GM19467 (cell line): ENCODE data around the gene MYO5C.
A peak's percentile ranks its signal among the peaks of the same experiment; 100 is the strongest.

Experiments
- ATAC-seq: cut with Tn5 transposase; IDR thresholded peaks from one replicate; pipeline ENCODE4 v1.9.1; 2021; ENCODE audit warnings: mild to moderate bottlenecking, moderate library complexity; ENCODE audit not compliant: unreplicated experiment

The MYO5C gene

GRCh38 chr15:52295421-52296001, at the start of gene MYO5C:
Gene MYO5C (minus strand): TSS chr15:52295804. CDS start chr15:52295636, 168 bp downstream.
- ATAC-seq, result no peak

GRCh38 chr15:52344592-52344991, 49.0 kb upstream of the MYO5C start:
- ATAC-seq, result no peak

GRCh38 chr15:52343831-52344230, 48.2 kb upstream of the MYO5C start:
- ATAC-seq, result no peak

GRCh38 chr15:52340093-52340492, 44.5 kb upstream of the MYO5C start:
- ATAC-seq, result no peak

GRCh38 chr15:52338891-52339290, 43.3 kb upstream of the MYO5C start:
- ATAC-seq, result no peak

GRCh38 chr15:52338058-52338457, 42.5 kb upstream of the MYO5C start:
- ATAC-seq, result no peak

- no peak for ATAC-seq
These were observed 41.7 kb upstream of the MYO5C start for GRCh38 chr15:52337198-52337853.

- no peak for ATAC-seq
These were observed 40.9 kb upstream of the MYO5C start for GRCh38 chr15:52336529-52336928.

- no peak for ATAC-seq
These were observed 39.0 kb upstream of the MYO5C start for GRCh38 chr15:52334491-52335160.

- ATAC-seq, result no peak
These were observed 36.1 kb upstream of the MYO5C start for GRCh38 chr15:52331490-52332240.

GRCh38 chr15:52329987-52330386, 34.4 kb upstream of the MYO5C start:
- no peak for ATAC-seq

GRCh38 chr15:52329150-52329549, 33.5 kb upstream of the MYO5C start:
- no peak for ATAC-seq

GRCh38 chr15:52328680-52329079, 33.1 kb upstream of the MYO5C start:
- ATAC-seq, result no peak

- no peak for ATAC-seq
These were observed 31.2 kb upstream of the MYO5C start for GRCh38 chr15:52326756-52327155.

GRCh38 chr15:52324109-52324508, 28.5 kb upstream of the MYO5C start:
- ATAC-seq, result no peak

- no peak for ATAC-seq
These were observed 23.3 kb upstream of the MYO5C start for GRCh38 chr15:52318729-52319500.

- no peak for ATAC-seq
These were observed 22.1 kb upstream of the MYO5C start for GRCh38 chr15:52317688-52318087.

GRCh38 chr15:52317022-52317421, 21.4 kb upstream of the MYO5C start:
- ATAC-seq, result no peak

GRCh38 chr15:52309154-52309548, 13.5 kb upstream of the MYO5C start:
- peak; percentile 42 for ATAC-seq

GRCh38 chr15:52308446-52309153, 13.0 kb upstream of the MYO5C start:
- peak; percentile 57 for ATAC-seq
